GM21367 (cell line): ENCODE measurements around the gene HIRA.

Experiments
- ATAC-seq: cut with Tn5 transposase; IDR thresholded peaks from one replicate; pipeline ENCODE4 v1.9.1; 2021; ENCODE audit not compliant: unreplicated experiment

Gene HIRA

GRCh38 chr22:19287889-19288288, 143.6 kb downstream of the HIRA start:
- no peak for ATAC-seq

- ATAC-seq, result no peak
Observed at GRCh38 chr22:19287076-19287707, 144.3 kb downstream of the HIRA start.

DNA sequence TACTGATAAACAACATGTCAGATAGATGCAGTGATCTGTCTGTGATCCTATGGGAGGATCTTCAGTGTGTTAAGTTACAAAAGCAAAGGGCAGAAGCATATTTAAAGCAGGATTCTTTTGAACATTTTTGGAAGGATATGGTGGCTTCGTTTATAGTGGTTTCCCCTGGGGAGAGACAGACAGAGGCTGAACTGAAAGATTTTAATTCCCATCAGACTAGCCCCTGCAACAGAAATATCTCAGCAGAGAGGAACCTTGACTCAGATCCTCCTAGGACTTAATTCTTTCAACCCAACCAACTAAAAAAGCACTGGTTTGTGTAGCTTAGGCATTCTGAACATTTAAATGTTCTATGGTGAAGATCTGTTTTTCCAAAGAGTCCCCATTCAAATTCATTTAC, 145.7 kb downstream of the HIRA start:
- no peak for ATAC-seq
